Measurements from ENCODE around the gene CCL1. TPM values are rescaled to one million over a fixed set of nuclear protein-coding genes. Genes with fewer than 3 reads are reported as not detected.

The CCL1 gene
- total RNA-seq, 4 donors from 2014 or later, result not detected

DNA sequence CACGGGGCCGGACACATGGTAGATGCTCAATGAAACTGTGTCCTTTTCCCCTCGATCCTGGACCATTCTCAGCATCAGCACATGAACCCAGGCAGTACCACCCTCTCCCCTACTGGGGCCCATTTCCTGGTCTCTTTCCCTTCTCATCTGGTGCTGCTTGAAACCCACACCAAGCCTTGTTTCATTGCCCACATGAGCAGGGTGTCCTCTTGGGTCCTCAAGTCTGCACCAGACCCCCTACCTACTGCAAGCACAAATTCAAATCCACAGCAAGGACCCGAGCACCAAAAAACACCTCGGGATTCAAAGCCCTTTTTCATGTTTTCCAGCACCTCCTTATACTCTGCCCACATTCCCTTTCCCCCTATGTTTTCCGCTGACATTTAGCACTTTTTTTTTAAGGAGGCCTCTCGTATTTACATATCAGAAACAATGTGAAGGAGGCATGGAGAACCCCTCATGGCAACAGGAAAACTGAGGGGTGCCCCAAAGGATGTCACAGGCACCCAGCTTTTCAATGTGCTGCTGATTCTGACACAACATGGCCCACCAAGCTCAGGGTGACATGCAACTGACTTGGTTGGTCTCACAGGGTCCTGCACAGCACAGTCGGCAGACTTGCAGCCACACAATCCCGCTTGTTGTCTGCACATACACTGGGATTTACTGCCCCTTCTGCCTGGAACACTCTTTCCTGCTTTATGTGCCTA, 4.6 kb upstream of the CCL1 start:
- Histone ChIP-seq H3K4me3 (replicated peaks in 1 of 3) (no peak overlapping the region), H3K36me3 (no peaks in the 10 kb centered on the region), H3K9me3 (no peaks in the 10 kb centered on the region), H3K4me1 (no peaks in the 10 kb centered on the region), H3K27ac (no peak overlapping the region), H3K27me3 (no peaks in the 10 kb centered on the region)
- 79 to 82% methylated on average over 9 of the region's 9 CpGs for WGBS, 2 donors
- intact Hi-C loops (cut with DNase I), result no loop called here
- DNase-seq, result no peak
- TF ChIP-seq POLR2A (IDR thresholded peaks at IDR 0.05), result no peak
- TF ChIP-seq, protein P1, sequence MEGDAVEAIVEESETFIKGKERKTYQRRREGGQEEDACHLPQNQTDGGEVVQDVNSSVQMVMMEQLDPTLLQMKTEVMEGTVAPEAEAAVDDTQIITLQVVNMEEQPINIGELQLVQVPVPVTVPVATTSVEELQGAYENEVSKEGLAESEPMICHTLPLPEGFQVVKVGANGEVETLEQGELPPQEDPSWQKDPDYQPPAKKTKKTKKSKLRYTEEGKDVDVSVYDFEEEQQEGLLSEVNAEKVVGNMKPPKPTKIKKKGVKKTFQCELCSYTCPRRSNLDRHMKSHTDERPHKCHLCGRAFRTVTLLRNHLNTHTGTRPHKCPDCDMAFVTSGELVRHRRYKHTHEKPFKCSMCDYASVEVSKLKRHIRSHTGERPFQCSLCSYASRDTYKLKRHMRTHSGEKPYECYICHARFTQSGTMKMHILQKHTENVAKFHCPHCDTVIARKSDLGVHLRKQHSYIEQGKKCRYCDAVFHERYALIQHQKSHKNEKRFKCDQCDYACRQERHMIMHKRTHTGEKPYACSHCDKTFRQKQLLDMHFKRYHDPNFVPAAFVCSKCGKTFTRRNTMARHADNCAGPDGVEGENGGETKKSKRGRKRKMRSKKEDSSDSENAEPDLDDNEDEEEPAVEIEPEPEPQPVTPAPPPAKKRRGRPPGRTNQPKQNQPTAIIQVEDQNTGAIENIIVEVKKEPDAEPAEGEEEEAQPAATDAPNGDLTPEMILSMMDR (IDR thresholded peaks at IDR 0.05), result no peak

DNA sequence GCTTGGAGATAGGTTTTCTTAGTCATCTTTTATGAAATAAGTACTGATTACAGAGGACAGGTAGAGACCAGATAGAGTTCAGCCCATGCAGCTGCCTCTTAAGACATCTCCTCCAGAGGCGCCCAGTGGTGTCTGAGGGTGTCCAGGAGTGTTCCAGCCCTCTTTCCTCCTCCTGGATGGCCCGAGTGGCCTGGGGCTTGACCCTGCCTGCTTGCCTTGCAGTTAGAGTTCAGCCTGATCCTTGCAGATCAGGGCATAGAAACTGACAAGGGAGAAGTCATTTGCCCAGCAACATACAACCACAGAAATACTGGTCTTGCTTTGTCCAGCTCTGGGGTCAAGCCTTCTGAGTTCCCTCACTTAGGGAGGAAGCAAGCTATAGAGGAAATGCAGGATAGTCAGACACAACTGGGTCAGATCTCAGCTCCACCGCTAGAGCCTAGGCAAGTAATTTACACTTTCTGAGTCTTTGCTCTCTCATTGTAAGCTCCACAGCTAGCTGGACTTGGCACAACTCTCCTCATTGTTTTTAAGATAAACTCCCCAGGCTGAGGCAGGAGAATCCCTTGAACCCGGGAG, 3.6 kb upstream of the CCL1 start:
- WGBS, 2 donors, result 67 to 70% methylated on average over 4 of the region's 4 CpGs
- Histone ChIP-seq H3K9me3 (no peaks in the 10 kb centered on the region), H3K4me1 (no peaks in the 10 kb centered on the region), H3K36me3 (no peaks in the 10 kb centered on the region), H3K4me3 (replicated peaks in 1 of 3) (no peak overlapping the region), H3K27ac (no peak overlapping the region), H3K27me3 (no peaks in the 10 kb centered on the region)
- TF ChIP-seq, protein P1 (IDR thresholded peaks at IDR 0.05), result no peak
- TF ChIP-seq POLR2A (IDR thresholded peaks at IDR 0.05), result no peak
- no peak for DNase-seq
- intact Hi-C loops (cut with DNase I), result no loop called here

DNA sequence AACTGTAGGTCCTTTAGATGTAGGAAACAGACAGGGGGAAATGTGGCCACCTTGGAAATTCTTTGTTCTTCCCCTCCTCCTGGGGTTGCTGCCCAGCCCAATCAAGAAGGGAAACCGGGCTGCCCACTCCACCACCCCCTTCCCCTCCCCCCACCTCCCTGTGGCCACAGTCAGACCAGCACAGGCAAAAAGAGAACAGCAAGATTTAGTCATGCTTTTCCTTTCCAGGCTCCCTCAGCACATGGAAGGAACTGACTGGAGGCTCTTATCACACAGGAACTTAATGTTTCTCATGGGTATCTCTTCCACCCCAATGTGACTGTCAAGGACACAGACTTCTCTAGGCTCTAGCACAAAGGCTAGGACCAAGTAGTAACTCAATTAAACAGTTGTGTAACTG, 3.0 kb upstream of the CCL1 start:
- DNase-seq, result no peak
- TF ChIP-seq, protein P1 (IDR thresholded peaks at IDR 0.05), result no peak
- TF ChIP-seq POLR2A (IDR thresholded peaks at IDR 0.05), result no peak
- Histone ChIP-seq H3K4me3 (replicated peaks in 1 of 3) (no peak overlapping the region), H3K36me3 (no peaks in the 10 kb centered on the region), H3K27ac (no peak overlapping the region), H3K9me3 (no peaks in the 10 kb centered on the region), H3K4me1 (no peaks in the 10 kb centered on the region), H3K27me3 (no peaks in the 10 kb centered on the region)
- 8 to 24% methylated on average over 1 of the region's 1 CpG for WGBS, 2 donors
- intact Hi-C loops (cut with DNase I), result no loop called here

DNA sequence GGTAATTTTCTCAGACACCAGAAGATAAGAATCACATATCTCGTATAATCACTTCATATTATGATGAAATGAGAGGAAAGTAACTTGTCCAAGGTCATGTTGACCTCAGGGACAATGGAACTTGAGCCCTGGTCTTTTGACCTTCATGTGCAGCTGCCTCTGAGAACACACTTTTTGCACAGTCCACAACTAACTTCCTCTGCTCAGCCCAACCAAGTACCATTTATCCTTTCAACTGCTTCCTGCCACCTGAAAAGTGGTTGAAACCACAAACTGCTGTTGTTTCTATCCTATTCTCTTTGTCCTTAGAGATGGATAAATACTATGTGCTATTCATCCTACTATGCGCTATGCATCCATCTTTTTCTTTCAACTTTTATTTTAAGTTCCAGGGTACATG, 2.3 kb upstream of the CCL1 start:
- DNase-seq, result no peak
- 81% methylated on average over 2 of the region's 2 CpGs for WGBS, 2 donors
- no peaks in the 10 kb centered on the region for H3K27me3 ChIP-seq
- intact Hi-C loops (cut with DNase I), result no loop called here
- H3K27ac ChIP-seq, result no peak overlapping the region
- H3K9me3 ChIP-seq, result no peaks in the 10 kb centered on the region
- TF ChIP-seq, protein P1 (IDR thresholded peaks at IDR 0.05), result no peak
- no peak for TF ChIP-seq POLR2A (IDR thresholded peaks at IDR 0.05)
- H3K4me1 ChIP-seq, result no peaks in the 10 kb centered on the region
- no peaks in the 10 kb centered on the region for H3K36me3 ChIP-seq
- no peak overlapping the region for H3K4me3 ChIP-seq (replicated peaks in 1 of 3)

DNA sequence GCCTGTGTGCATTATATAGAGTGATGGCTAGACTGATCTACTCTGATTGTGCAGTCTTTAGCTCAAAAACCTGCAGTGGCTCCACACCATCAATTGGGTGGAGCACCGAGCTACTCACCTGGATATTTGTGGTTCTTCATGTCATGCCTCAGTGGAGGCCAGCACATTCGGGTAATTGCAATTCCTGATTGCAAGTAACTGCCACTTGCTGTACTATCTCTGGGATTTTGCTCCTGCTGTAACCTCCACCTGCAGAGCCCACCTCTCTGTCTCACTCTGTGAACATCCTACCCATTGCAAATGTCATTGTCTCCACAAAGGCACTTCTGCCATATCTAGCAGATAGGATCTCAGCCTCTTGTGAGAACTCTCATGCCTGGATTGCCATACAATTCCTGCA, 1.7 kb upstream of the CCL1 start:
- intact Hi-C loops (cut with DNase I), result loop anchor here (5.0 kb wide), 1 partner anchor 52 kb away; no protein-coding TSS in a partner anchor

More for the DNA sequence above, 1.7 kb upstream of the CCL1 start:
- Histone ChIP-seq H3K27ac (no peak overlapping the region), H3K4me3 (replicated peaks in 1 of 3) (no peak overlapping the region), H3K27me3 (no peaks in the 10 kb centered on the region), H3K4me1 (no peaks in the 10 kb centered on the region), H3K36me3 (no peaks in the 10 kb centered on the region), H3K9me3 (no peaks in the 10 kb centered on the region)
- no peak for DNase-seq
- TF ChIP-seq, protein P1 (IDR thresholded peaks at IDR 0.05), result no peak
- TF ChIP-seq POLR2A (IDR thresholded peaks at IDR 0.05), result no peak
- 33 to 70% methylated on average over 2 of the region's 2 CpGs for WGBS, 2 donors
